HG03060 (cell line): ENCODE results near the gene GPX5.

Experiments
- ATAC-seq: cut with Tn5 transposase; IDR thresholded peaks from one replicate; pipeline ENCODE4 v1.9.1; 2021; ENCODE audit warnings: low read depth, moderate number of reproducible peaks; ENCODE audit not compliant: unreplicated experiment

The GPX5 gene

GRCh38 chr6:28553384-28553985 lies 27.8 kb downstream of the GPX5 start:
- ATAC-seq, result no peak

GRCh38 chr6:28553986-28554881 lies 28.6 kb downstream of the GPX5 start:
- no peak for ATAC-seq

GRCh38 chr6:28555136-28555535 lies 29.5 kb downstream of the GPX5 start:
- no peak for ATAC-seq

- ATAC-seq, result no peak
Measured at GRCh38 chr6:28558629-28559028, 32.9 kb downstream of the GPX5 start.

- ATAC-seq, result no peak
Measured at GRCh38 chr6:28563430-28564095, 37.9 kb downstream of the GPX5 start.

GRCh38 chr6:28565823-28566526 lies 40.3 kb downstream of the GPX5 start:
- no peak for ATAC-seq

GRCh38 chr6:28566527-28567252 lies 41.0 kb downstream of the GPX5 start:
- ATAC-seq, result no peak

GRCh38 chr6:28567506-28567905 lies 41.8 kb downstream of the GPX5 start:
- no peak for ATAC-seq

GRCh38 chr6:28568515-28569108 lies 42.9 kb downstream of the GPX5 start:
- ATAC-seq, result no peak

GRCh38 chr6:28569748-28570147 lies 44.1 kb downstream of the GPX5 start:
- no peak for ATAC-seq

GRCh38 chr6:28580475-28580874 lies 54.8 kb downstream of the GPX5 start:
- no peak for ATAC-seq

- ATAC-seq, result no peak
Measured at GRCh38 chr6:28583463-28583862, 57.8 kb downstream of the GPX5 start.
